Measurements from ENCODE around the gene OST4. TPM values are rescaled to one million over a fixed set of nuclear protein-coding genes. Genes with fewer than 3 reads are reported as not detected.

The OST4 gene
- total RNA-seq, 3 donors from 2014 or later (not counting 1 experiment from before 2014, with no cell fraction given) = 178 to 207 (median 192) TPM

GRCh38 chr2:27093430-27094352, 22.2 kb upstream of the OST4 start:
- no peak overlapping the region for H3K27ac ChIP-seq (ENCODE audit: low read length)
- no peak overlapping the region for H3K4me3 ChIP-seq (ENCODE audit: low read length)
- no peaks in the 10 kb centered on the region for H3K27me3 ChIP-seq (ENCODE audit: control insufficient read depth, insufficient read depth, low read length)
- intact Hi-C loops (cut with micrococcal nuclease) = no loop called here
- Mint-ChIP-seq H3K4me1 (peaks cover 0 to 16% of the 10 kb centered on the region in 2 donors), H3K4me3 (no peak overlapping the region), H3K27me3 (ENCODE audit: low read depth in 2 of 2) (no peaks in the 10 kb centered on the region), H3K36me3 (no peaks in the 10 kb centered on the region), H3K9me3 (no peaks in the 10 kb centered on the region), H3K27ac (no peak overlapping the region)
- H3K4me1 ChIP-seq (ENCODE audit: control insufficient read depth, insufficient read depth, low read length) = peaks cover 9% of the 10 kb centered on the region
- DNase-seq = no peak
- H3K36me3 ChIP-seq (ENCODE audit: control insufficient read depth, insufficient read depth, low read length) = no peaks in the 10 kb centered on the region
- 92% methylated on average over 6 of the region's 6 CpGs for WGBS (ENCODE audit: insufficient coverage)
- no peak for TF ChIP-seq CTCF (IDR thresholded peaks at IDR 0.05)
- no peak for ATAC-seq
- no peaks in the 10 kb centered on the region for H3K9me3 ChIP-seq (ENCODE audit: control insufficient read depth, insufficient read depth, low read length)

- WGBS (ENCODE audit: insufficient coverage) = 83% methylated on average over 10 of the region's 10 CpGs
- no peak overlapping the region for H3K4me3 ChIP-seq (ENCODE audit: low read length)
- no peak for TF ChIP-seq CTCF (IDR thresholded peaks at IDR 0.05)
- no peaks in the 10 kb centered on the region for H3K27me3 Mint-ChIP-seq (ENCODE audit: low read depth in 2 of 2)
- no peaks in the 10 kb centered on the region for H3K36me3 ChIP-seq (ENCODE audit: control insufficient read depth, insufficient read depth, low read length)
- peaks cover 9% of the 10 kb centered on the region for H3K4me1 ChIP-seq (ENCODE audit: control insufficient read depth, insufficient read depth, low read length)
- ATAC-seq (no peak), DNase-seq (no peak)
- H3K4me1 Mint-ChIP-seq = peaks cover 0 to 16% of the 10 kb centered on the region in 2 donors
- H3K36me3 Mint-ChIP-seq = no peaks in the 10 kb centered on the region
- H3K27ac Mint-ChIP-seq = no peak overlapping the region
- no peaks in the 10 kb centered on the region for H3K27me3 ChIP-seq (ENCODE audit: control insufficient read depth, insufficient read depth, low read length)
- no peak overlapping the region for H3K27ac ChIP-seq (ENCODE audit: low read length)
- H3K9me3 ChIP-seq (ENCODE audit: control insufficient read depth, insufficient read depth, low read length) = no peaks in the 10 kb centered on the region
- intact Hi-C loops (cut with micrococcal nuclease) = no loop called here
- H3K9me3 Mint-ChIP-seq = no peaks in the 10 kb centered on the region
- no peak overlapping the region for H3K4me3 Mint-ChIP-seq
Observed at GRCh38 chr2:27092696-27093429, 21.4 kb upstream of the OST4 start.

GRCh38 chr2:27091746-27092695, 20.6 kb upstream of the OST4 start:
- Mint-ChIP-seq H3K4me3 (no peak overlapping the region), H3K27me3 (ENCODE audit: low read depth in 2 of 2) (no peaks in the 10 kb centered on the region), H3K4me1 (peaks cover 4 to 20% of the 10 kb centered on the region in 2 donors), H3K9me3 (no peaks in the 10 kb centered on the region), H3K27ac (no peak overlapping the region), H3K36me3 (no peaks in the 10 kb centered on the region)
- no peaks in the 10 kb centered on the region for H3K9me3 ChIP-seq (ENCODE audit: control insufficient read depth, insufficient read depth, low read length)
- no peaks in the 10 kb centered on the region for H3K27me3 ChIP-seq (ENCODE audit: control insufficient read depth, insufficient read depth, low read length)
- peaks cover 13% of the 10 kb centered on the region for H3K4me1 ChIP-seq (ENCODE audit: control insufficient read depth, insufficient read depth, low read length)
- no peak for ATAC-seq
- no peak overlapping the region for H3K27ac ChIP-seq (ENCODE audit: low read length)
- 84% methylated on average over 25 of the region's 25 CpGs for WGBS (ENCODE audit: insufficient coverage)
- H3K4me3 ChIP-seq (ENCODE audit: low read length) = no peak overlapping the region
- TF ChIP-seq CTCF (IDR thresholded peaks at IDR 0.05) = no peak
- intact Hi-C loops (cut with micrococcal nuclease) = no loop called here
- no peak for DNase-seq
- H3K36me3 ChIP-seq (ENCODE audit: control insufficient read depth, insufficient read depth, low read length) = no peaks in the 10 kb centered on the region
